HG02642 (cell line): ENCODE data around the gene IGSF5.

ENCODE experiments used
- ATAC-seq: cut with Tn5 transposase; IDR thresholded peaks from one replicate; pipeline ENCODE4 v1.9.1; 2021; ENCODE audit warnings: mild to moderate bottlenecking; ENCODE audit not compliant: unreplicated experiment, poor library complexity

IGSF5 gene

GRCh38 chr21:39809936-39810335, 65.0 kb downstream of the IGSF5 start:
- no peak for ATAC-seq

GRCh38 chr21:39812983-39813382, 68.0 kb downstream of the IGSF5 start:
- no peak for ATAC-seq

- no peak for ATAC-seq
These were observed 73.6 kb downstream of the IGSF5 start for GRCh38 chr21:39818557-39818956.

- no peak for ATAC-seq
These were observed 77.1 kb downstream of the IGSF5 start for GRCh38 chr21:39822042-39822441.

- ATAC-seq, result no peak
These were observed 80.3 kb downstream of the IGSF5 start for GRCh38 chr21:39825250-39825649.

- no peak for ATAC-seq
These were observed 89.6 kb downstream of the IGSF5 start for GRCh38 chr21:39834543-39834942.

GRCh38 chr21:39837861-39838359, 92.9 kb downstream of the IGSF5 start:
- ATAC-seq, result no peak

GRCh38 chr21:39840373-39841097, 95.6 kb downstream of the IGSF5 start:
- ATAC-seq, result no peak

GRCh38 chr21:39842741-39843459, 97.9 kb downstream of the IGSF5 start:
- no peak for ATAC-seq

GRCh38 chr21:39843483-39843882, 98.5 kb downstream of the IGSF5 start:
- no peak for ATAC-seq

GRCh38 chr21:39843916-39844315, 98.9 kb downstream of the IGSF5 start:
- no peak for ATAC-seq

GRCh38 chr21:39845571-39846130, 100.7 kb downstream of the IGSF5 start:
- ATAC-seq, result no peak

GRCh38 chr21:39847877-39848276, 102.9 kb downstream of the IGSF5 start:
- ATAC-seq, result no peak

- ATAC-seq, result no peak
These were observed 104.2 kb downstream of the IGSF5 start for GRCh38 chr21:39849014-39849655.

GRCh38 chr21:39850333-39850732, 105.3 kb downstream of the IGSF5 start:
- no peak for ATAC-seq

- ATAC-seq, result no peak
These were observed 106.1 kb downstream of the IGSF5 start for GRCh38 chr21:39851002-39851618.
